ENCODE data around the gene NELFB.
A peak's percentile ranks its signal among the peaks of the same experiment; 100 is the strongest.
"Not testable (repeated sequence)": the region's sequence is repeated elsewhere in the genome, so short reads cannot be mapped to it uniquely, and the experiment has no call there.

The NELFB gene

DNA sequence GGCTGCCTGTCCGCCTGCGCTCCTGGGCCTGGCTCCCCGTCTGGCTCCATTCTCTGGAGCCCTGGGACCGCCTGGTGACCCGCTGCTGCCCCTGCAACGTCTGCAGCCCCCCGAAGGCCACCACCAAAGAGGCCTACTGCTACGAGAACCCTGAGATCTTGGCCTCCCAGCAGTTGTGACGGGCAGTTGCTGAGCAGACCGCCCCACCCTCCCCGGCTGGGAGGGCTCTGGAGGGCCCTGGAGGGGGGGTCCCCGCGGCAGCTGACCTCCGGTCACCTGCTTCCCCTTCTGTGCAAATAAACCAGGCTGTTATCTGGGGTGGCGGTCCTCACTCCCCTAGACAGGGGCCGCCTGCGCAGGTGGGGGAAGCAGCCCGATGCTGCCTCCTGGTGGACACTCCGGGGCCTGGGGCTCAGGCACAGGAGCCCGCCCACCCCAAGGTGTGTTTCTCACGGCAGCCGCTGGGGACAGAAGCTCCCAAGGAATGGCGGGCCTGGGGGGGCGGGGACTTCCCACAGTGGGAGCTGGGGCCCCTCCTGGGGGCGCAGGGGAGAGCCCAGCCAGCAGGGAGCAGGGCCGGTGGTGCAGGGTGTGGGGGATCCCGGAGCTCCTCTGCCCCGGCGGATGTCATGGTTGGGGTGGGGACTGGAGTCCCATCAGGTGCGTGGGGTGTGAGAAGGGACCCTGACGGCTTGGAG is 18.7 kb upstream of the NELFB start:
- DNase-seq = peak; percentile 77

DNA sequence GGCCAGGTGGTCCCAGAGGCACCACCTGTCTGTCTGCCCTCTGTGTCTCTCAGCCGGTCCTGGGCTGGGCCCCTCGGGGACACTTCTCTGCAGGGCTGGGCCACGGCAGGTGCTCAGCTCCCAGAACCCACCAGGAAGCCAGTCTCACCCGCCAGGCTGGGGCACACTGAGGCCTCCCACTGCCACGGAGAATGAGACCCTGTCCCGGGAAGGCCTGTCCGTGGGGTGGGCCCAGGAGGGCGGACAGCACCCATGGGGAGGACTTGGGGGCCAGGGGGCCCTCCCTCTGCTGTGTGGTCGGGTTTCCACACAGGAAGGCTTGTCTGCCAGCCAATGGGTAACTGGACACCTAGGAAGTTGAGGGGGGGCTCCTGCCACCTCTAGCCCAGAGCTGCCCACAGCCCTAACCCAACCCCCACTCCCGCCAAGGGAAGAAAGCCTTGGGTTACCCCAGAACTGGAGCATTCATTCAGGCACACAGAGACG is 18.1 kb upstream of the NELFB start:
- DNase-seq = no peak

DNA sequence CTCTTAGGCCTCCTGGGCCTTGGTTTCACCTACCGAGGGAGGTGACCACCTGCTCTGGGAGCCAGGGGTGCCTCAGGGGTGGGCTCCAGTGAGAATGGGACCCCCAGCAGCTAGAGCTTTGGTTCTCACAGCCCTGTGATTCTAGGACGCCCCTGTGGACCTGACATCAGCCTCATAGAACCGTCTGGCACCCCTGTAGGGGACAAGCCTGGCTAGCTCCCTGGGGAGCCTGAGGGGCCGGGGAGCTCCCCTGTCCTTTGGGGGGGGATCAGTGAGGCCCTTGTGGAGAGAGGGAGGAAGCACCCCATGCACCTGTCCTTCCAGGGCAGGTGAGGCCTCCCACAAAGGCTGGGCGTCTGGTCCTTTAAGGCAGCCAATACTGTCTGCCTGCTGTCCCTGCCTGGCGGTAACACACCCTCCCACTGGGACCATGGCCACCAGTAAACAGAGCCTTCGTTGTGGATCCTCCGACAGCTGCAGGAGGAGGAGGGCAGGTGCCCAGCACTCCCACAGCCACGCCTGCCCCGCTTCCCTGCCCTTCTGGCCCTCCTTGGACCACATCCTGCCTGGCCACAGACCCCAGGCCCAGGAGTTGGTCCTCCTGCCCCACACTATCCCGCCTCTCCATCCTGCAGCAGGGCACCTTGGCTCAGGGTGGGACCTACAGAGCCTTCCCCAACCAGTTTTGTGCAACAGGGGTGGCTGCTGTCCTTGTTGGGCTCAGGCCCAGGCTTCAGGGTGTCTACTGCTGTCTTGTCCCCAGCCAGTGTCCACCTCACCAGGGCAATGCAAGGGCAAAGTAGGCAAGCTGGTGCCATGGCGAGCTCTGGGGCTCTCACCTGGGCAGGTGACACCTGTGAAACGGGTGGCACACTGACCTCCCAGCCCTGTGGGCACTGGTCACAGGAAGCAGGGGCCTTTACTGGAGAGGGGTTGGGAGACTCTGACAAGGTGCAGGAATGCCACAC is 17.1 kb upstream of the NELFB start:
- no peak for DNase-seq

DNA sequence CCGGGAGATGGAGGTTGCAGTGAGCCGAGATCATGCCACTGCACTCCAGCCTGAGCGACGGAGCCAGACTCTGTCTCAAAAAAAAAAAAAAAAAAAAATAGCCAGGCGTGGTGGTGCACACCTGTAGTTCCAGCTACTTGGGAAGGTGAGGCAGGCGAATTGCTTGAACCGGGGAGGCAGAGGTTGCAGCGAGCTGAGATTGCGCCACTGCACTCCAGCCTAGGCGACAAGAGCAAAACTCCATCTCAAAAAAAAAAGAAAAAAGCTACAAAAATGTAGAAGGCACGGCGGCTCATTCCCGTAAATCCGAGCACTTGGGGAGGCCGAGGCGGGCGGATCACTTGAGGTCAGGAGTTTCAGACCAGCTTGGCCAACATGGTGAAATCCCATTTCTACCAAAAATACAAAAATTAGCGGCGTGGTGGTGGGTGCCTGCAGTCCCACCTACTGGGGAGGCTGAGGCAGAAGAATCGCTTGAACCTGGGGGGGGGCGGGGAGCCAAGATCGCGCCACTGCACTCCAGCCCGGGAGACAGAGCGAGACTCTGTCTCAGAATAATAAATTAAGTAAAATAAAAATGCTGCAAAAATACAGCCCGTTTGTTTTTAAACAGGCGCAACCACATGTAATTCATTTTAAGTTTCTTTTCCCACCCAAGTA is 15.5 kb upstream of the NELFB start:
- not testable (repeated sequence) for DNase-seq

DNA sequence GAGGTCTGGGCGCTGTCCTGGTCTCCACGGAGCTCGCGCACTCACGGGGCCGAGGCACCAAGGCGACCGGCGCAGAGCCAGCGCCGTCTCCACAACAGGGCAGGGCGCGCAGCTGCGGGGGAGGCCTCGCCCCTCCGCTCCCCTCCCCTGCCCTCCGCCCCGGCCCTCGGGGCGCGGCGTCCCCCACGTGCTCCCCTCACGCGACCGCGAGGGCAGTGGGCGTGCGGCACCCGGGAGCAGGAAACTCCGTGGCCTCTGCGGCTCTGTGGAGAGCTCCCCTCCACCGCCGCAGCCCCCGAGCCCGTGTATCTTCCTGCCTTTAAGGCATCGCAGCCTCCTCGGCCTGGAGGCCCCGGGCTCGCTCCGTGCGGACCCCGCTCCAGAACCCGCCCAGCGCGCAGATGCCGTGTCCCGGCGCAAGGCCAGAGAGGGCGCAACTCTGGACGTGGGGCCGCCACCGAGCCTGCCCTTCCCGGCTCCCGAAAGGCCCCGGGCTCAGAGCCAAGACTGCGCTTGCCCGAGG is 14.7 kb upstream of the NELFB start:
- DNase-seq = peak; percentile 87

DNA sequence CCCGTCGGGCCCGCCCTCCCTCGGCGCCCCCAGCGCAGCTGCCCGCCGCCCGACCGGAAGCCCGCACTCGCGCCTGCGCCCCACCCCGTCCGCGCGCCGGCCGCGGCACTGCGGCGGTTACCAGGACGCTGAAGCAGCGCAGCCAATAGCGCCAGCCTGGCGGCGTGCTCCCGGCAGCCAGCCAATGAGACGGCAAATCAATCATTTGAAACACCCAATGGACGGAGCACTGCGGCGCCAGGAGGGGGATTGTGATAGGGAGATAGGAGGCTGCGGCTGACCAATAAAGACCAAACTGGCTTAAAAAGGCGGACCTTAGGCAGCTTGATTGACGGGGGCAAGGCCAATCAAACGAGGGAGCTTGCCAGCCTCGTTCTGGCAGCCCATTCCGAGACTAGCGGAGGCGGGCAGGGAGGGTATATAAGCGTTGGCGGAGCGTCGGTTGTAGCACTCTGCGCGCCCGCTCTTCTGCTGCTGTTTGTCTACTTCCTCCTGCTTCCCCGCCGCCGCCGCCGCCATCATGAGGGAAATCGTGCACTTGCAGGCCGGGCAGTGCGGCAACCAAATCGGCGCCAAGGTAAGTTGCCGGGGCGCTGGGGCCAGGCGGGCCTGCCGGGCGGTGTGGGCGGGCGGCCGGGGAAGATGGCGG is 14.2 kb upstream of the NELFB start, which contains the start of gene TUBB4B:
TSS of gene TUBB4B (plus strand) at position 447 of the 649 bp plus-strand sequence. CDS start at position 521, 74 bp downstream.
- peak; percentile 100 for DNase-seq

DNA sequence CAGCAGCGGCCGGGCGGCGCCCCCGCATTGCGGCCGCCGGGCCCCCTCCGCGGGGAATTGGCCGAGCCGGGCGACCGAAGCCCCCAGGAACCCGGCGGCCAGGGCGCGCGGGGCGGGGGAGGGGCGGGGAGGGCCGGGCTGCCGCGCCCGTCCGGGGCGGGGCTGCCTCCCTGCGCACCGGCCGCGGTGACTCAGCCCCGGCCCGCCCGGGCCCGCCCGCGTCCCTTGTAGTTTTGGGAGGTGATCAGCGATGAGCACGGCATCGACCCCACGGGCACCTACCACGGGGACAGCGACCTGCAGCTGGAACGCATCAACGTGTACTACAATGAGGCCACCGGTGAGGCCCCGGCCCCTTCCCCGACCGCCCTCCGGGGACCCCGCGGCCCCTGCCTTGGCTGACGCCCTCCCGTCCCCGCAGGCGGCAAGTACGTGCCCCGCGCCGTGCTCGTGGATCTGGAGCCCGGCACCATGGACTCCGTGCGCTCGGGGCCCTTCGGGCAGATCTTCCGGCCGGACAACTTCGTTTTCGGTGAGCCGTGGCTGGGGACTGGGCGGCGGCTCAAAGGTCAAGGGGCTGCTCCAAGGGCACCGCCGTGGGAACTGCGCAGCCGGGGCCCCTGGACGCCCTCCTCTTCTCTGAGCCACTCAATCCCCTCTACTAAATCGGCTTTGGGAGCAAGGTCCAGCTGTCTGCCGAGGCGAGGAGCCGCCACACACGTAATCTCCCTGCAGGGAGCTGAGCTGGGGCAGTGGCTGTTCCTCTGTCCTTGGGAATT is 13.4 kb upstream of the NELFB start:
- no peak for DNase-seq

DNA sequence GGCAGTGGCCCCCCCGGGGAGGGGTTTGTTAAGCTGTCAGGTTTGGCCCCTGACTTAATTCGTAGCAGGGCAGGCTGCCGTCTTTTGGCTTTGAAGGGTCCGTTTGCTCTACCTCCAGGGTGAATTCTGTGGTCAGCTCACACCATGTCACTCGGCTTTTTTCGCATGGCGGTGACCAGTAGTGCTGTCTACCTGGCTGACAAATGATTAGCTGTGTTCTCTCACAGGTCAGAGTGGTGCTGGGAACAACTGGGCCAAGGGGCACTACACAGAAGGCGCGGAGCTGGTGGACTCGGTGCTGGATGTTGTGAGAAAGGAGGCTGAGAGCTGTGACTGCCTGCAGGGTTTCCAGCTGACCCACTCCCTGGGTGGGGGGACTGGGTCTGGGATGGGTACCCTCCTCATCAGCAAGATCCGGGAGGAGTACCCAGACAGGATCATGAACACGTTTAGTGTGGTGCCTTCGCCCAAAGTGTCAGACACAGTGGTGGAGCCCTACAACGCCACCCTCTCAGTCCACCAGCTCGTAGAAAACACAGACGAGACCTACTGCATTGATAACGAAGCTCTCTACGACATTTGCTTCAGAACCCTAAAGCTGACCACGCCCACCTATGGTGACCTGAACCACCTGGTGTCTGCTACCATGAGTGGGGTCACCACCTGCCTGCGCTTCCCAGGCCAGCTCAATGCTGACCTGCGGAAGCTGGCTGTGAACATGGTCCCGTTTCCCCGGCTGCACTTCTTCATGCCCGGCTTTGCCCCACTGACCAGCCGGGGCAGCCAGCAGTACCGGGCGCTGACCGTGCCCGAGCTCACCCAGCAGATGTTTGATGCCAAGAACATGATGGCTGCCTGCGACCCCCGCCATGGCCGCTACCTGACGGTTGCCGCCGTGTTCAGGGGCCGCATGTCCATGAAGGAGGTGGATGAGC is 12.6 kb upstream of the NELFB start:
- no peak for DNase-seq

DNA sequence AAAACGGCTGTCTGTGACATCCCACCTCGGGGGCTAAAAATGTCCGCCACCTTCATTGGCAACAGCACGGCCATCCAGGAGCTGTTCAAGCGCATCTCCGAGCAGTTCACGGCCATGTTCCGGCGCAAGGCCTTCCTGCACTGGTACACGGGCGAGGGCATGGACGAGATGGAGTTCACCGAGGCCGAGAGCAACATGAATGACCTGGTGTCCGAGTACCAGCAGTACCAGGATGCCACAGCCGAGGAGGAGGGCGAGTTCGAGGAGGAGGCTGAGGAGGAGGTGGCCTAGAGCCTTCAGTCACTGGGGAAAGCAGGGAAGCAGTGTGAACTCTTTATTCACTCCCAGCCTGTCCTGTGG is 11.9 kb upstream of the NELFB start:
- DNase-seq = not testable (repeated sequence)

DNA sequence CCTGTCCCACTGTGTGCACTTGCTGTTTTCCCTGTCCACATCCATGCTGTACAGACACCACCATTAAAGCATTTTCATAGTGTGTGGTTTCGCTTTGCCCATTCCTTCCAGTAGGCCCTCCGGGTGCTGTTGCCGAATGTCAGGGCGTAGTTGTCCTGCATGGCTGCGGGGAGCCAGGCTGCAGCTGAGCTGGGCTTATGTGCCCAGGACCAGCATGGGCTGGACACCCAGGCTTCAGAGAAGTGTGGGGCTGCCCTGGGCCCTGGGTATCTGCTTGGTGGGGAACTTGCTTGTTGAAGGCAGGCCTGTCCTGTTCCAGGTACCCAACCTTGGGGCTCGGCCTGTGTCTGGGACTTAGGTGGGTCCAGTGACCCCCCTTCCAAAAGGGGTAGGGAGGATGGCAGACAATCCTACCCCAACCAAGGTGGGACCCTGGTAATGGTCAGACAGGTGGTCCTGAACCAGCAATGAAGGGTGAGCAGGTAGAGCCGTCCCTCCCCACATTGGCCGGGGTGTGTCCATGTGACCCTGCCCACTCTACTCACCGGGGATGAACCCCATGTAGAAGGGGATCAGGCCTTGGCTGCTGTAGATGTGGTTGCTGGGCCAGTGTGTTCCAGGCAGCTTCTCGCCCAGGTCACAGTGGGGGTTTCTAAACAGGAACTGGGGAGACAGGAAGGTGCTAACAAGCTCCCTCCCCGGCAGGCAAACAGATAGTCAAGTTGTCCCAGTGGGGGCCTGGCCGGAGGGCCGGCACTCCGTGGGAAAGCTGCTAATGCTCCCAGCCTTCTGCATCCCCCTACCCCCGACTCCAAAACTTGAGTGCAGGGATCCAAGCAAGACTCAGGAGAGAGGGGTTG is 11.3 kb upstream of the NELFB start:
- no peak for DNase-seq

DNA sequence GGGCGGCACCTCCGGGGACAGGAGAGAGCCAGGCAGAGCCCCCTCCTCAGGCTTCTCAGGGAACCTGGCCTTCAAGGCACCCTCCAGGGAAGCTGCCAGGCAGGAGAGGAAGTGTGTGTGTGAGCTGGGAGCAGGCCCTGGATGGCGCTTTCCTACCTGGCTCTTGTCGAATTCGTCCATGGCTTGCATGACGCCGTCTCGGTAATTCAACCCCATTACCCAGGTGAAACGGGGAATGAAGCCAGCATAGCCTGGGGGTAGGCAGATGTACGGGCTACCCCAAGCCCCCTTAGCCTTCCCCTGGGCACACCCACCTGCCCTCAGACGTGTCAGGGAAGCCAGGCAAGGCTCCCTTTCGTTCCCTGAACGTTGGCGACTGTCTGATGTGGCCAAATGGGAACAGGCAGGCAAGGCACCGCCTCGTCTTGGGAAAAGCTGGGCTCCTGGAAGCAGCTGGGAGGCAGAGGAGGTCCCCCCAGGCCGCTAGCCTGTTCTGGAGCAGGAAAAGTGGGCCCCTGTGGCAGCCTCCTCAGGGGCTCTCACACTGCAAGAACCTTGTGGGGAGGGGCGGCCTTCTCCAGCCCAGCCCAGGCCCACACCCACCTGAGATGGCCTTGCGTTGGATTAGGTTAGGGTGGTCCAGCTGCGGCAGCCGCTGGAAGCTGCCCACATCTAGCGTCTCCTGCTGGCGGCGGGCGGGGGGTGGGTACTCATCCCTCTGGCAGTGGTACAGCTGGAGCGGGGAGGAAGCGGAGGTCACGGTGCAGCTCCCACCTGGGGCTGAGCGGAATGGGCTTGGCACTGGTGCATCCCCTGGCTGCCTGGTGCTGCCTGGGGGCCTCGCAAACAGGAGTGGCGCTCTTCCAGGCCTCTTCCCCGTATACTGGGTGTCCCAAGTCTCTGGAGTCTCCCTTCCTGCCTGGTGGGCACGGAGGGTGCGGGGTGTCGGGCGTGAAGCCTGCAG is 10.4 kb upstream of the NELFB start:
- no peak for DNase-seq

DNA sequence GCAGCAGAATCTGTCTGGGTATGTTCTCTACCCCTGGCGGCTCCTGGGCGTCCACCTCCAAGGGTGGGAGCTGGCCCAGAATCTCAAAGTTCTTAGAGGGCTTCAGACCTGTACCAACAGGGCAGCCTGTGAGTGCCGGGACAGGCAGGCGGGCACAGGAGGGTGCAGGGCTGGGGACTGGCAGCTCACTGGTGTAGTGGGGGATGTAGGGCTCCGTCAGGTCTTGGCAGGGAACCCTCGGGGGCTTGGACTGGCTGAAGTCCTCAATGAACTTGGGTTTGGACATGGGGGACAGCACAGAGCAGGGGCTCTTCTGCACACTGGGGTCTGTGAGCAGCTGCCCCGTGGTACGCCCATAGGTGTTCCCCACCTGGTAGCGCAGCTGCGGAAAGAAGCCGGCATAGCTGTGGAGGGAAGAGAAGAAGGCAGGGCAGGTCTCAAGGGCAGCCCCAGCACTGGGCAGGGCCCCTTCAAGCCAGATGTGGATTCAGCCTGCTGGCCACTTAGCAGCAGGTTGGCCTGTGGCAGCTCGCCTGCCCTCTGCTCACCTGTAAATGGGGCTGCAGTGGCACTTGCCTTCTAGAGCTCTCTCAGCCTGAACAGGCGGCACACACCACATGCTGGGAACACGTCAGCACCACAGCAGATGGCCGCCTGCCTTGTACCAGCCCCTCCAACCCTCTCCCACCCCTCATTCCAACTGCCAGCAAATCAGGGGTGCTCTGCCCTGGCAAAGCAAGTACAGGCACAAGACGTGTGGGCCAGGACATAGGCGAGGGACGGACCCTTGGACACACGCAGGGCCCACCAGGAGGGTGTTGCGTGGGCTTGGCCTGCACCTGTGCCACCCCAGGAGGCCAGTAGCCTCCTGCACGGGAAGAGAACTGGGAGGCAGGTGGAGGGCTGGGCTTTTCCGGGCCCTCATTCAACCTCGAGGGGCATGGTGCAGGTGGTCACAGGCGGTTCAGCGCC is 9.4 kb upstream of the NELFB start:
- no peak for DNase-seq

DNA sequence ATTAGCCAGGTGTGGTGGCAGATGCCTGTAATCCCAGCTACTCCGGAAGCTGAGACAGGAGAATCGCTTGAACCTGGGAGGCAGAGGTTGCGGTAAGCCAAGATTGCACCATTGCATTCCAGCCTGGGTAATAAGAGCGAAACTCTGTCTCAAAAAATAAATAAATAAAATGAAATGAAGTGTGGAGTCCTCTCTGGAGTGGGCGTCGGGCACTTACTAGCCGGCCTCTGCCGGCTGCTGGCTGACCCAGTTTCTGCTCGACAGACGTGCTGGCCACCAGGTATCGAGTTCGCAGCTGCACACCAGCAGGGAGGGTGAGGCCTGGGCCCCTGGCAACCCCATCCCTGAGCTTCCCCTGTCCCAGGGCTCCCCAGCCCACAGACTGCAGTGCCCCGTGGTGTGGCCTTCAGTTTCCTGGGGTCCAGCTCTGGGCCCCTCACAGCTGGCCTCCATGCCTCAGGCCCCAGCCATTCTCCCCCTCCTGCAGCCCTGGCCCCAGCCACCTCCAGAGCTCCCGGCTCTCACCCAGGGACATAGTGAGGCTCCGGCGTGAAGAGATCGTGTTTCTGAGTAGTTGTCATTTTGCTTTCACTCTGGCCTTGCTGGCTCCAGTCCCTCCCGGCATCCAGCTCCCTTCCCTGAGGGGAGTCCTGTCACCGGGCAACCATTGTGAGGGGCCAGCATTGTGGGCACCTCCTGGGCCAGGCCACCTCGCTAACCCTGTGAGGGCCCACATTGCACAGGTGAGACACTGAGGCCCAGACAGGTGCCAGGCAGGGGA is 7.8 kb upstream of the NELFB start:
- no peak for DNase-seq

DNA sequence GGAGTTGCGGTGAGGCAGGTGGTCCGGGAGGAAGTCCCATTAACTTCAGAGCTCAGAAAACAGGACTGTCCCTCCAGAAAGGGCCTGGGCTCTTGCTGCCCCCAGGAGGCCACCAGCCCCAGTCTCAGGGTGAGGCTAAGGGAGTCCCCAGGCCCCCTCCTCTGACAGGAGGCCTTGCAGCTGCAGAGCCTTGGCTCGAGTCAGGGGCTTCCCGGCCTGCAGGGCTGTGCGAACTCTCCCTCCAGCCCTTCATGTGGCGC is 7.3 kb upstream of the NELFB start:
- DNase-seq = no peak

DNA sequence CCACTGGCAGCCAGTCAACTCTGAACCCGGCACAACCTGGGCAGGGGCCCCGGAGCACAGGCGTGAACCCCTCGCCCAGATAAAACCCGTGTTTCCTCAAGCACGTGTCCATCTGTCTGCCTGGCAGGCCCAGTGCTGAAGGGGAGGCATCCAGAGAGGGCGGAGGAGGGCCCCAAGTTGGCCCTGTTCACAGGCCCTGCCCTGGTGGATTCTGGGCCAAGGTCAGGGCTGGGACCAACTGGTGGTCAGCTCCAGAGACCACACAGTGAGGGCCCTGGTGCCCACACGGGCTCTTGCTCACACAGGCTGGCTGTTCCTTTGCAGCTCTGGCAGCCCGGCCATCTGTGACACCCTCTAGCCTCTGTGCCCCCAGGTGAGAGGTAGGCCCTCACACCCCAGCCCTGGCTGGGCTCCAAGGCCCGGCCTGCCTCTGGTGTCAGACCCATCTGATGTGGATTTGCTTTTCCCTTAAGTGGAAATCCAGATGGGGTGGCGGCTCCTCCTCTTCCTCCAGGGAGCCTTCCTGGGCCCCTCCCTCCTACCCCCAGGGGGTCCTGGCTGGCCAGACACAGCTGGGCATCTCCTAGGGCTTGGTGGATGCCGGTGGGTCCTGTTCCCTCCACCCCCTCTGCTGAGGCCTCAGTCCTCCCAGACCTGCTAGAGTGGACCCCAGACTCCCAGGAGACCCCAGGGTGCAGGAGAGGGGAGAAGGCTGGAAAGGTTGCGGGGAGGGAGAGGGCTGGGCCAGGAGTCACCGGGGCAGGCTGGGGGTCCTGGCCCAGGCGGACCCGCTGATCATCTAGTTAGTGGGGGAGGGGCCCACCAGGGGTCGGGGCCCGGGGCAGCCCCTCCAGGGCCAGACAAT is 4.6 kb upstream of the NELFB start:
- DNase-seq = no peak

DNA sequence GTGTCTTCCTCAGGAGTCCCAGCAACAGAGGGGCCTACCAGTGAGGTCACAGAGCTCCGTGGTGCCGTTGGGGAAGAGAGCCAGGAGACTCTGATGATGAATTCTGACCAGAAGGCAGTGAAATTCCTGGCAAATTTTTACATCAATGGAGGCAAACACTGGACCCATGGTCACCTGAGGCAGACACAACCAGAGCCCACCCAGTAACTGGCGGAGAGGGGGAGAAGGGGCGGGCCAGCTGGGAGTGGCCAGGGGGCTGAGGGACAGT is 4.0 kb upstream of the NELFB start, which contains the start of gene STPG3:
TSS of gene STPG3 (plus strand) at position 93 of the 268 bp plus-strand sequence. CDS start at position 94, 1 bp downstream.
- no peak for DNase-seq
